Stimulated activated CD8-positive, alpha-beta memory T cell treated with anti-CD3 and anti-CD28 coated beads, Interleukin-15, amount 100 ng/mL, for 1 hour (primary cell): Measurements from ENCODE around the gene CSNK1D.

ENCODE experiments used
- DNase-seq: peaks from one replicate; pipeline ENCODE4 v3.0.0-alpha.2; 2020; ENCODE audit warnings: low read depth

The CSNK1D gene

DNA sequence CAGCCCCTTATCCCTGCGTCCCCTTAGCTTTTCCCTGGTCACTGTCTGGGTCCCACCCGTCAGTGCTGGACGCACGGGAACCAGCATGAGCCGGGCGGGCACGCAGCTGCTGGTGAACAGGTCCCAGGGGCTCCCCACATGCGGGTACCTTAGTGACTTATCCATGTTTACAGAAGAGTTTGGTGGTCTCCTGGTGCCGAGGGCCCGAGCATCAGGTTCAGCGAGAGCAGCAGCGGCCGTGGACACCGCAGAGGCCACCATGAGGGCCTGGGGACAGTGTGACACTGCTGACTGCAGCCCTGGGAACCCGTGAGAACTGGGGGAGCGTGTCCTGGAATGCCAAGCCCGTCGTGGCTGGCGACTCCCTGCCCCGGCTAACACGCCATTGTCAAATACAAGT is 37.4 kb upstream of the CSNK1D start:
- no peak for DNase-seq

DNA sequence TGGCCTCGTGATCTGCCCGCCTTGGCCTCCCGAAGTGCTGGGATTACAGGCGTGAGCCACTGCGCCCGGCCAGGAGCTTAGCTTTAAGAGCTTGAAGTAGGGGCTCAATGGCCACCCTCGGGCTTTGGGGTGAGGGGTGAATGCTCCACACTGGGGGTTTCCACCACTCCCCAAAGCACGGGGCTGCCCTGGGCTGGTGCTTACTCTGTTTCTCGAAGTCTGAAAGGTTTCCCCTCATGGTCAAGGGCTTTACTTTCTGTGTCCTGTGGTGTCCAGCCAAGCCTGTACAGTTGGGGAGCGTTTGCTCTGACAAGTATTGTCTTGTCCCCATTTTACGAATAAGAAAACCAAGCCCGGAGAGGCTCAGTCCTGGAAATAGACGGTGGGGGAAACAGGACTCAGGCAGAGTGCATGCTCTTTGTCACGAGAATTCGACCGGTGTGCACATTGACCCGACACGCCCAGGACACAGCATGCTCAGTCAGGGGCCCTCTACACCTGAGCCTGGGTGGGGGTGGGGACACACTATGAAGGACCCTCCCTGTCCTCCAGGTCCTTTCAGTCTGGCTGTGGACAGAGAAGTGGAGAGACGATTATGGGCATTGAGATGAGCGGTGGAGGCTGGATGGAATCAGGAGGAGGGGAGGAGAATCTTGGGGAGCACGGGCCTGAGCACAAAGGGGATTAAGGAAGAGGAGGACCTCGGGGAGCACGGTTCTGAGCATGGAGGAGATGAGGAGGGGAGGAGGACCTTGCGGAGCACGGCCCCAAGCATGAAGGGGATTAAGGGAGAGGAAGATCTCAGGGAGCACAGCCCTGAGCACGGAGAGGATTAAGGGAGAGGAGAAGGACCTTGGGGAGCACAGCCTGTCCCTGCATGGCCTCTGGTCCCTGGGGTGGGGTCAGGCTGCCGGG is 36.4 kb upstream of the CSNK1D start:
- no peak for DNase-seq

DNA sequence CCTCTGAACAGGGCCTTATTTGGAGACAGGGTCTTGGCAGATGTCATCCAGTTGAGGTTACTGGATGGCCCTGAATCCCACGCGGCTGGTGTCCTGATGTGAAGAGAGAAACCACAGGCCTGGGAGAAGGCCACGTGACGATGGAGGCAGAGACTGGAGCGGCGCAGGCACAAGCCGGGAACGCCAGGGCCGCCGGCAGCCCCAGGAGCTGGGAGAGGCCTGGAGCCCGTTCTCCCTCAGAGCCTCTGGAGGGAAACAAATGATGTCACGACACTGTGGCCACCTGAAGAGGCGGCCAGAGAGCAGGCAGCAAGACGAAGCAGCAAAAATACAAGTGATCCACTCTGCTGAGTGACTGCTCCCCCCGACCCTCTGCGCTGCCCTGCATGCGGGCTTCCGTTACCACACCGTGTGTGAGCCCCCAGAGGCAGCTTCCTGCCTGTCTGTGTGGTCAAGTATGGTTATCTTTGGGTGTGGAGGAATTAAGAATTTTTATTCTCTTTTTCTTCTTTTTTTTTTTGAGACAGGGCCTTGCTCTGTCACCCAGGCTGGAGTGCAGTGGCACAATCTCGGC is 32.3 kb upstream of the CSNK1D start:
- no peak for DNase-seq

DNA sequence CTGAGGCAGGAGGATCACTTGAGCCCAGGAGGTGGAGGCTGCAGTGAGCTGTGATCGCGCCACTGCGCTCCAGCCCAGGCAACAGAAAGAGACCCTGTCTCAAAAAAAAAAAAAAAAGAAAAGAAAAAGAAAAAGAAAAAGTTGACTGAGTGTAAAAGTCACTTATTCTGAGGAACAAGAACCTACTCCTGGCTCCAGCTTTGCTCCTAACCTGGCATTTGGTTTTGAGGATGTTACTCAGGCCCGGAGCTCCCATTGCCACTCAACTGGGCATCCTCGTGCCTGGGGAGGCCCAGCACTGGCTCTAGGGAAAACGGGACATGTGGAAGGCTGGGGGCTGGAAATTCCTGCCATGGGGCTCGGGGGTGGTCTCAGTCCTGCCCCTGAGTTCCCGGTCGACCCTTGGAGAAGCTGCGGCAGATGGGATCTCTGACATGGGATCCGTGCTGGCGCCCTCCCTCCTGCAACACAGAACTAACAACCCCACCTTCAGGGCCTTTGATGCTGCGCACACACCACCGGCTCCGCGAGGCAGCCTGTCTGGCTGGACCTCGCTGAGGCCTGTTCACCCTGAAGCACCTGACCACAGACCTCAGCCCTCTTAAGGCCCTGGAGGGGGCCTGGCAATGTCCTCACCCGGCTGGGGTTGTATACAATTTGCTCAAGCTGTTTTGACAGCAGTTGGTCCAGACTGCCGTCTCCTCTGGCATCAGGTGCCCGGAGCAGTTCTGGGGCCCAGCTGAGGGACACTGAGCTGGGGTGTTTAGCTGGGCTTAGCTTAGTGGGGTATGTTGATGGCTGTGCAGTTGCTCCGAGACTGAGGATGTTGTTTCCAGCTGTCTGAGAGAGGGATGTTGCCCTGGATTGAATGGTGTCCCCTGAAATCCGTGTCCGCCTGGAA is 31.6 kb upstream of the CSNK1D start:
- DNase-seq, result no peak

DNA sequence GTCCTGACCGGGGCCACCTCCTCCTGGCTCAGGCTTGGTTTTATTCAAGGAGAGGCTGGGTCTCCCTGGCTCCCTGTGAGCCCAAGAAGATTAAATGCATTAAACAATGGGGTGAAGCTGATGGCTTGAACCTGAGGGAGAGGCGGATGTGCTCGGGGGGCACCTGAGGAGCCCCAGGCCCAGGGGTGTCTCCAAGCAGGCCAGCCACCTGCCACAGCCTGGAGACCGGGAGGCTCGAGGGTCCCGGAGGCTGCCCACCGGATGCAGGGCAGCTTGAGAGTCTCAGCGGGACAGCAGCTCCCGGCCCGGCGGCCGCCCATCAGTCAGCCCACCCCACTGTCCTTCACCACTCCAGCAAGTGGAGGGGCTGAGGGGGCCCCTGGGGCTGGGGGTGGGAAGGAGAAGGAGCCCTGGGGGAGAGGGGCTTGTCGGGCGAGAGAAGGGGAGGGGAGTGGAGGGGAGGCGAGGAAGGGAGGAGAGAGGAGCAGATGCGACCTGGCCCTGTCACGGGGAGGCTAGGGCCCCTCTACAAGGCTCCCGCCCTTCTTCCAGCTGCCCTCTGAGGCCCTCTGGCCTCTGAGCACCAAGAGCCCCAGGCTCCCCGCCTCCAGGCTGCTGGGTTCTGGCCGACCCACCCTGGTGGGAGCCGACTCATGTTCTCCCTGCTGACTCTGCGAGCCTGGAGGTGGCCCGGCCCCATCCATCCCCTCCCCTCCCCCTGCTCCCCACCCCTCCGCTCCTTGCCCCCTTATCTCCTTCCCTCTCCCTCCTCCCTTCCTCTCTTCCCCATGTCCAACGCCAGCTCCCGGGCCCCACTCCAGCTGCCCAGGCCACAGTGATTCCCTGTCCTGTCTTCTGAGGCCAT is 30.7 kb upstream of the CSNK1D start:
- DNase-seq, result no peak

DNA sequence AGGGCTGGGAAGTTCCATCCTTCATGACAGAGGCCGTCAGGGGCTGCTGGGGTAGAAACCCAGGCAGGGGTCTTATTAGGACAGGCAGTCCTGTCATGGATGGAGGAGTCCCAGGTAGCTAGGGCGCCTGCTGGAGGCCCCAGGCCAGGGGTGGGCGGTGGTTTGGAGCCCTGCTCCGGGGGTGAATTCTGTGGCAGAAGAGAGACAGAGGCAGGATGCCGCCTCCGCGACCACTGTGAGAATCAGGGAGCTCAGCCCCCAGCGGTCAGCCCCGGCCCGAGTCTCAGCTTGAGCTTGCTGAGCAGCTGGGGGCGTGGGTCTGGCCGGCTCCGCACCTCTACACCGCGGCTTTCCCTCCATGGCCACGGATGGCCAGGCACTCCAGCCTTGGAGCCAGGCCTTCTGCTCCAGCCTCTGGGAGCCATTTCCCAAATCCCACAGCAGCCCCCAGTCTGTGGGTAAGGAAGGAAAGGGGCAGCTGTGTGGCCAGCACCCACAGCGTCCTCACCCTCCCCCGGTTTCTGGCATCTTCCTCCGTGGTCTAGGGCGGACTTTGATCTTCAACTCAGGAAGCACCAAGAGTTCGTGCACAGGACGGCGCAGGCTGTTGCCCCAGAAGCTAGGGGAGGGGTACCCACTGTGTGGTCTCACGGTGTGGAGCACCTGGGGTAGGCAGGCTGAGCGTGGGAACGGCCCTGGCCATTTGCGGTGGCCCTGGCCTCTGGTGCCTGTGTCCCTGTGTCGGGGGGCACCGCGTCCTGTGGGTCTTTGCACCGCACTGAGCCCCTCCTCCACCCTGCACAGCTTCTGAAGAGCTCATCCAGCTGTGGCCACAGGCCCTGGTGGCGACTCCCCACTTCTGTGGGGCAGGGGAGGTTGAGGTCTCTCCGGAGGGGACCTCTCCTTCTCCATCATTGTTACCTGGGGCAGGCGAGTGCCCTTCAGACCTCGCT is 29.8 kb upstream of the CSNK1D start:
- no peak for DNase-seq

DNA sequence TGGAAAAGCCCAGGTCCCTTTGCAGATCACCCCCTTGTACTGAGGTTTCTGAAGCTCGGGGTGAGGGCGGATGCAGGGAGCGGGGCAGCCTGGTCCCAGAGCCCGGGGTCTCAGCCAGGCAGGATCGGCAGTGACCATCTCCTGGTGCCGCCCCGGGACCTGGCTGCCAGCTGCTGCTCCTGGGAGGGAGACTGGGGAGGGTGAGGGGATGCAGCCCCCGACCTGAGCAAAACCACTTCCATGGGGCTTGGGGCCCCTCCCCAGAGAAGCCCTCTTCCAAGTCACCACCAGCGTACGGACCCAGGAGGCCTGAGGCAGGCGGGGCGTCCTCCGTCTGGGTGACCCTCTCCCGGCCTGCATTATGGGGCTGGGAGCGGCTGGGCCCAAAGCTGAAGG is 29.1 kb upstream of the CSNK1D start:
- no peak for DNase-seq

DNA sequence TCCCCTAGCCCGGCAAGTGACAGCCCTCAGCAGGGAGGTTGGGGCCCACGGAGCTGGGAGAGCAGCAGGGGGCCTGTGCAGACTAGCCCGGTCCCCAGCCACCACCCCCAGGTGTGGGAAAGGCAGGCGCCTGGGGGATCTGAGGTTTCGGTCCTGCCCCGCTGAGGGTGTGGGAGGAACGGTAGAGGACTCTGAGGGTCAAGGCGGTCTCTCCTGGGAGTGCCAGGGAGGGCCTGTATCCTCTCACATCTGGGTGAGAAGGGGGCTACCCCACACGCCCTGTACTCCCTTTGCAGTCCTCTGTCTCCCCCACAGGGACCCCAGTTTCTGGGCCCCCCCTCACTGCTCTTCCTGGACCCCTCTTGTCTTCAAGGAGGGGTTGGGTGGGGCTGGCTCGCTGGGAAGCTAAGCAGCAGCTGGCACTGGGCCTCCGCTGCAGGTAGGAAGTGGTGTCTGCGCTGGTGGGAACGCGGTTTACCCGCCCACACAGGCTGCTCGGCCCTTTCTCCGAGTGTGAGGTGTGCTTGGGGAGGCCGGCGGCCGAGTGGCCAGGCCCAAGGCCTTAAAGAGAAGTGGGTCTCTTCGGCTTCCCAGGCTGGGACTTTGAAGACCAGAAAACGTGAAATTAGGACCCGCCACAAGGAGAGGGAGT is 28.5 kb upstream of the CSNK1D start:
- no peak for DNase-seq

DNA sequence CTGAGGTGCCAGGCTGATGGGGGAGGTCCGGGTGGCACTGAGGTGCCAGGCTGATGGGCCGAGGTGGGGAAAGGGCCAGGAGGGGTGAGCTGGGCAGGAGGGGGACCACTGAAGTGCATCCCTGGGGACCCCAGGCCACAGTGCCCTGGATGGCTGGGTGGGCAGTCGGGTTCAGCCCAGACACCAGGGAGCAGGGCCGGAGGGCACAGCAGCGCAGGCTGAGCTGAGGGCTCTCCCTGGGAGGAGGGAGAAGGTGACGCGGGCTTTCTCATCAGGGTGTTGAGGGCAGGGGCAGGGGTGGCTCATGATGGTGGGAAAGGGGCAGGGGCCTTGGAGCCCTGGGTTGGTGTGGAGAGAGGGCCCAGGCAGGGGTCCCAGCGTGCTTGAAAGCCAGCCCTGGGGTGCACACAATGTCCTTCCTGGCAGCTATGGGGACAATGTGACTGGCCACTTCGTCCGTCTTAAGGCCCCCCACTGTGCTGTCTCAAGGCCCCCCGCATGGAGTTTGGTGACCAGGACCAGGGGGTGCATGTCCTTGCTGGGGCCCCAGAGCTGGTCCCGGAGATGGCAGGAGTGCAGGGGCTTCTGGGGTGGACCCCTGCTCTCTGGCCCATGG is 27.9 kb upstream of the CSNK1D start:
- DNase-seq, result no peak

DNA sequence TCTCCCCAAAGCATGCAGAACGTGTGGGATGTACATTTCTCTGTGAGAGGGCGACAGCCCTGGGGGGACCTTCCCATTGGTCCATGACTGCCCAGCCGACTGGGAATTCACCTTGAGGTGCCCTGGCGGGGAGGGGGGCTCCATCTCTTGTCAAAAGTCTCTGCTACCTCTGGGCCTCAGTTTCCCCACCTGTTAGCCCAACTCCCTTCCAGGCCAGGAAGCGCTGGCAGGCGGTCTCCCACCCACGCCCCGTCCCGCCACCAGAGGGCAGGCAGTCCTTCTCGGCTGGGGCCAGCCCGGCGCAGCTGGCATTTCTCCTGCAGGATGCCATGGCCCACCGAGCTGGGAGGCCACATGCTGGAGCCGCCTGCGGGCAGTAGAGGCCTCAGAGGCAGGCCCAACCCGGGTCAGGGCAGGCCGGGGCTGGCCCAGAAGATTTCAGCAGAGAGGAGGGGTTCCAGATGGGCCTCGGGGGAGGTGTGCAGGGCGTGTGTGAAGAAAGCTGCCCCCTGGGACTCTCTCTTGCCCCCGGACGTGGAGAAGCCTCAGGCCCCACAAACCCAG is 27.3 kb upstream of the CSNK1D start:
- DNase-seq, result no peak

DNA sequence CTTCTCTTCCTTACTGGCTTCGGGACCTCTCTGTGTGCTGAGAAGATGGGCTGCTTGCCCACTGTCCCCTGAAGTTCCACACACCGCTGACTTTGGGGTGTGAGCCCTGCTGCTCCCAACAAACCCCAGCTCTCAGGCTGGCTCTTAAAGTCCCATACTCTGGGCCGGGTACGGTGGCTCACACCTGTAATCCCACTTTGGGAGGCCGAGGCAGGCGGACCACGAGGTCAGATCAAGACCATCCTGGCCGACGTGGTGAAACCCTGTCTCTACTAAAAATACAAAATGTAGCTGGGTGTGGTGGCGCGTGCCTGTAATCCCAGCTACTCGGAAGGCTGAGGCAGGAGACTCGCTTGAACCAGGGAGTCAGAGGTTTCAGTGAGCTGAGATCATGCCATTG is 26.7 kb upstream of the CSNK1D start:
- no peak for DNase-seq

DNA sequence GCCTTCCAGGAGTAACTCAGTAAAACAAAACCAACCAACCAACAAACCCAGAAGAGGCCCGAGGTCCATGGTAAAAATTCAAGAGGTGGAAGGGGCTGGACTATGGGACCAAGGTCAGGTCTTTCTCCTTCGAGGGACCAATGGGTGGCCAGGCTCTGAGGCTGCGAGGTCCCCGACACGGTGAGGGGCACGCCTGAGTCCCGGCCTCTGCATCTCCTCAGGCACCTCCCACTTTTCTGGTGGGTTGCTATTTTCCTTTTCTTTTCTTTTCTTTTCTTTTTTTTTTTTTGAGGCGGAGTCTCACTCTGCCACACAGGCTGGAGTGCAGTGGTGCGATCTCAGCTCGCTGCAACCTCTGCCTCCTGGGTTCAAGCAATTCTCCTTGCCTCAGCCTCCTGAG is 26.0 kb upstream of the CSNK1D start:
- DNase-seq, result no peak

DNA sequence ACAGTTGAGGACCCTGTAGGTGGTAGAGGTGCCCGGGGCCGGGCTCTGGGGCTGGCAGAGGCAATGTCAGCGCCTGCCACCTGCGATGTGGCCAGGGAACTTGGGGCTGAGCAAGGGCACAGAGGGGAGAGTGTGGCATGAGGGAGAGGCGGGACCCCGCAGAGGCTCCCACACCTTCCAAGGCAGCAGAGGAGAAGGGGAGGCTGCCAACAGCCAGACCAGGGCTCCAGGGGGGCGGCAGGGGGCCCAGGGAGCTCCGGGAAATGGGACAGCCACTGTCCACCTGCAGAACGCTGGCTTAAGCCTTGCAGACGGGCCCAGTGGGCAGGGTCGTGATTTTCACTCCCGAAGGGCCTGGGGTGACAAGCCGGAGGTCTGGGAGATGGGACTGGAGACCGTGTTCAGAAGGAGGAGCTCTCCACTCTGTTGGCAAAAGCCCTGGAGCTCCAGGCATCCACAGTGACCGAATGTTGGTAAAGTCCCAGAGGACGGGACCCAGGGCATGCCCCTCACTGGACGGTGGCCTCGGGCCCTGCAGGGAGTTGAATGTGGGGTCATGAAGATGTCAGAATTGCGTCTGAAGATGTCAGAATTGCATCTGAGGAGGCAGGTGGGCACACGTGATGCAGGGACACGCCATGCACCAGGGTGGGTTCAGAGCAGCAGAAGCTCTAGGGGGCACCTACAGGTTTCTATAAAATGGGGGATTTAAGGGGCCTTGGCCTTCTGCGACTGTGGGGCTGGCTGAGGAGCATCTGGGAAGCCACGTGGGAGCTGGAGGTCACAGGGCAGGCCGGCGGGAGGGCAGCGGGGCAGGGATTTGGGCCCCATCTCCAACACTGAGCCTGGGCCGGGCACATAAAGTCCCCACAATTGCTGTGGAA is 25.3 kb upstream of the CSNK1D start:
- no peak for DNase-seq

DNA sequence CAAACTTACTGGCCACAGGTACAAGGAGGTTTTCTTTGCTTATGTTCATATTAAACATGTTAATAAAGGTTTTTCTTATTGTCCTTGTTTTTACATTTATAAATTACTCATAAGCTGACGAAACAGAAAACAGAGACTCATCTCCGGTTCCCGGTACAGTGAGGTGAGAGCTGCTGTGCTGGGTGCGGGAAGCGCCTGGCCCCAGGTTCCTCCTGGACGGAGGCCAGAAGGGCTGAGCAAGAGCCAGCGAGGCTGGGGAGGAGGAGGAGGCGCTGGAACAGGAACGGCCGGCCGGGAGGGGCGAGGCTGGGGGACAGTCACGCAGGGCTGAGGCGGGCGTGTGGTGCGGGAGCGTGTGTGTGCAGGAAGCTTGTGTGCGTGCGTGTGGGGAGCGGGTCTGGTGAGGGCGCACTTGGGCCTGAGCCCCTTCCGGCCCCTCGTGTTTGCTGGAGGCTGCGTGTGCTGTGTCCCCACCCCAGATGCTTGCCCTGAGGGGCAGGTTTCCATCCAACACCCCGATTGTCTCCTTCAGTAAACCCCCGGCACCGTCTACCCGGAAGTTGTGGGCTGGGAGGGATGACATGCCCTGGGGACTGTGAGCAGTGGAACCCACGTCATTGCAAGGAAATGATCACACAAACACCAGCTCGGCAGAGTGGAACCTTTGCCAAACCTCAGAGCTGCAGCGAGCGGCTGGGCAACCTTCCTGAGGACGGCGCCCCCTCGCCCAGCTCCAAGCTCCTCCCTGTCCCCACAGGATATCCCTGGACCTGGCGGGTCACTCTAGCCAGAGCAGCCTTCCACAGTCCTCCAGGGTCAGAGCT is 24.4 kb upstream of the CSNK1D start:
- DNase-seq, result peak; percentile 88

DNA sequence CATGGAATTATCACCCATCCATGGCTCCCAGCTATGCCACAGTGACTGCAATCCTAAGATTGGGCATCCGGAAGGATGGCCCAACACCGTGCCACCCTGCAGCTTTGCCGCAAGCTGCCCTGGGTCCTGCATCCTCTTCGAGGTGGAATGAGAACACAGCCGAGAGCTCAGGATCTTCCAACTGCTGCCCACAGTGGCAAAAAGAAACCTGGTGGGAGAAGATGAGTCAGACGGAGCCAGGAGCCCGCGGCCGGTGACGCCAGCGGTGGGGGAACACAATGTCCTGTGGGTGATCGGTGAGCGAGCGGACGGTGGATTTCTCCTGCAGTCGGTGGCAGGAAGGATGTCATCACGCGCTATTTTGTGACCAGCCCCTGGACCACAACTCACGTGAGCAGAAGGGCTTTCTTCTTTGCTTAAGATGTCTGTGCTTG is 23.8 kb upstream of the CSNK1D start:
- DNase-seq, result peak; percentile 75

DNA sequence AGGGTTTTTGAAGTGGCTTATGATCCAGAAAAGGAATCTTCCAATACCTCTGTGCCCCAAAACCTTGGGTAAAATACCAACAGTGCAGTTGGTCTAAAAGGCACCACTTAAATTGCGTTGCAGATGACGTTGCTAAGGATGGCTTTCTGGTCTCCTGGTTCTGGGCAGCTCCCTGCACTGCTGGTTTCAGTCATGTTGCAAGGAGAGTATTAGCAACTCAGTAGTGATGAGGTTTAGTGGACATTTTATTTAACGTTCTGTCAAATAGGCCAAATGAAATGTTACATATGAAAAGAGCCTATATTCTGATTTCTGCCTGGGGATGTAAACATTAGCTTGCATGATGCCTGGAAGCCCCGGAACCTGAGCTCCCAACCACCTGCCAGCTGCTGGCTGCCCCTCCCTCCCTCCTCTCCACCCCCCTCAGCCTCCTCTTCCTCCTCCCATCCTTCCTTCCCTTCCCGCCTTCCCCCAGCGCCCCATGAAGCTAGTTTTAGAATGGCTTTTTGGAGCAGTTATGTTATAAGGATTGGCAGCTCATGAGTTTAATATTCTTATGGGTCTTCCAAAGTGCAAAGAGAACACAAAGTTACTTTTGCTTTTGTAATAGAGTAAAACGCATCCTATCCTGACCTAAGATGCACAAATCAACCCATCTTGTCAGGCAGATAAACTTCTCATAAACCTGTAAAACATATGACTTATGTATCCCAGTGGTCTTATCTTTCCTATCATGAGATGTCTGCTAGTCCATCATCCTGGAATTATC is 23.2 kb upstream of the CSNK1D start:
- no peak for DNase-seq

DNA sequence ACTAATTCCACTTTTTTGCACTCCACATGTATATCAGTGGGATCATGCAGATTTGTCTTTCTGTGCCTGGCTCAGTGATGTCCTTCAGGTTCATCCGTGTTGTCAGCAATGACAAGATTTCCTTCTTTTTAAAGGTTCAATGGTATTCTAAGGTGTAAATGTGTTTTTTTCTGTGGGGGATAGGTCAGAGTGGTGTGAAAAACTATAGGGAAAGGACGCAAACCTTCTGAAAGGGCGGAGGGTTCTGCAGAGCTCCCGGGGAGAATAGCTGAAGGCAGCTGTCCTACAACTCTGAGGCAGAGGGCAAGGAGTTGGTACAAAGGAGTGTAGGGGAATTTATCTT is 21.9 kb upstream of the CSNK1D start:
- no peak for DNase-seq
